ENCODE data around the gene RDX.
A peak's percentile ranks its signal among the peaks of the same experiment; 100 is the strongest.

RDX gene

GRCh38 chr11:110296226-110297075, at the start of gene RDX:
TSS of gene RDX (minus strand) at chr11:110296614. CDS start at chr11:110279692, 16,922 bp downstream.
- H3K27ac ChIP-seq (ENCODE audit: low read depth, low read length), result peak within 1 kb of the TSS; percentile 89
- no peaks in the 10 kb centered on the region for H3K27me3 ChIP-seq (ENCODE audit: control insufficient read depth, insufficient read depth, low read length)
- H3K4me1 ChIP-seq (ENCODE audit: control insufficient read depth, insufficient read depth, low read length), result peaks cover 26% of the 10 kb centered on the region
- H3K36me3 ChIP-seq (ENCODE audit: control insufficient read depth, insufficient read depth, low read length), result no peaks in the 10 kb centered on the region
- H3K4me3 ChIP-seq (ENCODE audit: low read depth, low read length), result peak within 1 kb of the TSS; percentile 80
- H3K9ac ChIP-seq (ENCODE audit: low read length), result peak within 1 kb of the TSS; percentile 94
- no peaks in the 10 kb centered on the region for H3K9me3 ChIP-seq (ENCODE audit: control insufficient read depth, insufficient read depth, low read depth, low read length)

- no peaks in the 10 kb centered on the region for H3K36me3 ChIP-seq (ENCODE audit: control insufficient read depth, insufficient read depth, low read length)
- H3K4me1 ChIP-seq (ENCODE audit: control insufficient read depth, insufficient read depth, low read length), result no peaks in the 10 kb centered on the region; the same call in 1 of the 2 replicates
- no peak overlapping the region for H3K4me3 ChIP-seq (ENCODE audit: low read depth, low read length)
These were observed 49.3 kb upstream of the RDX start for GRCh38 chr11:110345743-110346142.

GRCh38 chr11:110340436-110340835, 44.0 kb upstream of the RDX start:
- no peak overlapping the region for H3K9ac ChIP-seq (ENCODE audit: low read length)
- H3K4me3 ChIP-seq (ENCODE audit: low read depth, low read length), result no peak overlapping the region
- H3K27me3 ChIP-seq (ENCODE audit: control insufficient read depth, insufficient read depth, low read length), result no peaks in the 10 kb centered on the region
- H3K27ac ChIP-seq (ENCODE audit: low read depth, low read length), result no peak overlapping the region
- H3K4me1 ChIP-seq (ENCODE audit: control insufficient read depth, insufficient read depth, low read length), result peaks cover 8% of the 10 kb centered on the region
- no peaks in the 10 kb centered on the region for H3K36me3 ChIP-seq (ENCODE audit: control insufficient read depth, insufficient read depth, low read length)
- no peaks in the 10 kb centered on the region for H3K9me3 ChIP-seq (ENCODE audit: control insufficient read depth, insufficient read depth, low read depth, low read length)

More at GRCh38 chr11:110345743-110346142, 49.3 kb upstream of the RDX start:
- Histone ChIP-seq H3K27me3 (ENCODE audit: control insufficient read depth, insufficient read depth, low read length) (no peaks in the 10 kb centered on the region), H3K9ac (ENCODE audit: low read length) (no peak overlapping the region), H3K9me3 (ENCODE audit: control insufficient read depth, insufficient read depth, low read depth, low read length) (no peaks in the 10 kb centered on the region), H3K27ac (ENCODE audit: low read depth, low read length) (no peak overlapping the region)

- no peaks in the 10 kb centered on the region for H3K36me3 ChIP-seq (ENCODE audit: control insufficient read depth, insufficient read depth, low read length)
- H3K27me3 ChIP-seq (ENCODE audit: control insufficient read depth, insufficient read depth, low read length), result no peaks in the 10 kb centered on the region
- H3K27ac ChIP-seq (ENCODE audit: low read depth, low read length), result no peak overlapping the region
- no peaks in the 10 kb centered on the region for H3K9me3 ChIP-seq (ENCODE audit: control insufficient read depth, insufficient read depth, low read depth, low read length)
- H3K9ac ChIP-seq (ENCODE audit: low read length), result no peak overlapping the region
- H3K4me3 ChIP-seq (ENCODE audit: low read depth, low read length), result no peak overlapping the region
- H3K4me1 ChIP-seq (ENCODE audit: control insufficient read depth, insufficient read depth, low read length), result peaks cover 8% of the 10 kb centered on the region
These were observed 43.2 kb upstream of the RDX start for GRCh38 chr11:110339456-110340250.

- Histone ChIP-seq H3K36me3 (ENCODE audit: control insufficient read depth, insufficient read depth, low read length) (no peaks in the 10 kb centered on the region), H3K4me3 (ENCODE audit: low read depth, low read length) (no peak overlapping the region), H3K9me3 (ENCODE audit: control insufficient read depth, insufficient read depth, low read depth, low read length) (no peaks in the 10 kb centered on the region), H3K27me3 (ENCODE audit: control insufficient read depth, insufficient read depth, low read length) (no peaks in the 10 kb centered on the region), H3K9ac (ENCODE audit: low read length) (no peak overlapping the region), H3K27ac (ENCODE audit: low read depth, low read length) (no peak overlapping the region), H3K4me1 (ENCODE audit: control insufficient read depth, insufficient read depth, low read length) (peaks cover 8% of the 10 kb centered on the region)
These were observed 42.3 kb upstream of the RDX start for GRCh38 chr11:110338684-110339083.

GRCh38 chr11:110337570-110338193, 41.3 kb upstream of the RDX start:
- no peak overlapping the region for H3K9ac ChIP-seq (ENCODE audit: low read length)
- no peak overlapping the region for H3K4me3 ChIP-seq (ENCODE audit: low read depth, low read length)
- no peak overlapping the region for H3K27ac ChIP-seq (ENCODE audit: low read depth, low read length)
- H3K4me1 ChIP-seq (ENCODE audit: control insufficient read depth, insufficient read depth, low read length), result peaks cover 8% of the 10 kb centered on the region
- no peaks in the 10 kb centered on the region for H3K36me3 ChIP-seq (ENCODE audit: control insufficient read depth, insufficient read depth, low read length)
- no peaks in the 10 kb centered on the region for H3K27me3 ChIP-seq (ENCODE audit: control insufficient read depth, insufficient read depth, low read length)
- no peaks in the 10 kb centered on the region for H3K9me3 ChIP-seq (ENCODE audit: control insufficient read depth, insufficient read depth, low read depth, low read length)

- Histone ChIP-seq H3K36me3 (ENCODE audit: control insufficient read depth, insufficient read depth, low read length) (no peaks in the 10 kb centered on the region), H3K27ac (ENCODE audit: low read depth, low read length) (no peak overlapping the region), H3K4me1 (ENCODE audit: control insufficient read depth, insufficient read depth, low read length) (peaks cover 8% of the 10 kb centered on the region), H3K9me3 (ENCODE audit: control insufficient read depth, insufficient read depth, low read depth, low read length) (peaks cover 14% of the 10 kb centered on the region), H3K27me3 (ENCODE audit: control insufficient read depth, insufficient read depth, low read length) (no peaks in the 10 kb centered on the region), H3K4me3 (ENCODE audit: low read depth, low read length) (no peak overlapping the region), H3K9ac (ENCODE audit: low read length) (no peak overlapping the region)
These were observed 39.6 kb upstream of the RDX start for GRCh38 chr11:110336054-110336453.

GRCh38 chr11:110335358-110335757, 38.9 kb upstream of the RDX start:
- Histone ChIP-seq H3K27ac (ENCODE audit: low read depth, low read length) (no peak overlapping the region), H3K4me3 (ENCODE audit: low read depth, low read length) (no peak overlapping the region), H3K9me3 (ENCODE audit: control insufficient read depth, insufficient read depth, low read depth, low read length) (peaks cover 17% of the 10 kb centered on the region), H3K27me3 (ENCODE audit: control insufficient read depth, insufficient read depth, low read length) (no peaks in the 10 kb centered on the region), H3K4me1 (ENCODE audit: control insufficient read depth, insufficient read depth, low read length) (peaks cover 8% of the 10 kb centered on the region), H3K36me3 (ENCODE audit: control insufficient read depth, insufficient read depth, low read length) (no peaks in the 10 kb centered on the region), H3K9ac (ENCODE audit: low read length) (no peak overlapping the region)

GRCh38 chr11:110331626-110332025, 35.2 kb upstream of the RDX start:
- no peaks in the 10 kb centered on the region for H3K4me1 ChIP-seq (ENCODE audit: control insufficient read depth, insufficient read depth, low read length)
- peaks cover 22% of the 10 kb centered on the region for H3K9me3 ChIP-seq (ENCODE audit: control insufficient read depth, insufficient read depth, low read depth, low read length)
- H3K36me3 ChIP-seq (ENCODE audit: control insufficient read depth, insufficient read depth, low read length), result no peaks in the 10 kb centered on the region
- no peak overlapping the region for H3K27ac ChIP-seq (ENCODE audit: low read depth, low read length)
- no peak overlapping the region for H3K4me3 ChIP-seq (ENCODE audit: low read depth, low read length)
- H3K27me3 ChIP-seq (ENCODE audit: control insufficient read depth, insufficient read depth, low read length), result no peaks in the 10 kb centered on the region
- H3K9ac ChIP-seq (ENCODE audit: low read length), result no peak overlapping the region

GRCh38 chr11:110329445-110329844, 33.0 kb upstream of the RDX start:
- Histone ChIP-seq H3K9ac (ENCODE audit: low read length) (no peak overlapping the region), H3K4me3 (ENCODE audit: low read depth, low read length) (no peak overlapping the region), H3K36me3 (ENCODE audit: control insufficient read depth, insufficient read depth, low read length) (no peaks in the 10 kb centered on the region), H3K27ac (ENCODE audit: low read depth, low read length) (no peak overlapping the region), H3K9me3 (ENCODE audit: control insufficient read depth, insufficient read depth, low read depth, low read length) (peaks cover 26% of the 10 kb centered on the region), H3K4me1 (ENCODE audit: control insufficient read depth, insufficient read depth, low read length) (no peaks in the 10 kb centered on the region), H3K27me3 (ENCODE audit: control insufficient read depth, insufficient read depth, low read length) (no peaks in the 10 kb centered on the region)

GRCh38 chr11:110327508-110327907, 31.1 kb upstream of the RDX start:
- Histone ChIP-seq H3K9me3 (ENCODE audit: control insufficient read depth, insufficient read depth, low read depth, low read length) (peaks cover 26% of the 10 kb centered on the region), H3K27me3 (ENCODE audit: control insufficient read depth, insufficient read depth, low read length) (no peaks in the 10 kb centered on the region), H3K36me3 (ENCODE audit: control insufficient read depth, insufficient read depth, low read length) (no peaks in the 10 kb centered on the region), H3K27ac (ENCODE audit: low read depth, low read length) (no peak overlapping the region), H3K4me3 (ENCODE audit: low read depth, low read length) (no peak overlapping the region), H3K4me1 (ENCODE audit: control insufficient read depth, insufficient read depth, low read length) (no peaks in the 10 kb centered on the region), H3K9ac (ENCODE audit: low read length) (no peak overlapping the region)
